GM18868 (cell line): ENCODE results near the gene STAU1.

Experiments
- ATAC-seq: cut with Tn5 transposase; IDR thresholded peaks from one replicate; pipeline ENCODE4 v1.9.1; 2021; ENCODE audit warnings: mild to moderate bottlenecking, moderate library complexity; ENCODE audit not compliant: unreplicated experiment

STAU1 gene

GRCh38 chr20:49078310-49078709 is 109.8 kb downstream of the STAU1 start:
- ATAC-seq: no peak

DNA sequence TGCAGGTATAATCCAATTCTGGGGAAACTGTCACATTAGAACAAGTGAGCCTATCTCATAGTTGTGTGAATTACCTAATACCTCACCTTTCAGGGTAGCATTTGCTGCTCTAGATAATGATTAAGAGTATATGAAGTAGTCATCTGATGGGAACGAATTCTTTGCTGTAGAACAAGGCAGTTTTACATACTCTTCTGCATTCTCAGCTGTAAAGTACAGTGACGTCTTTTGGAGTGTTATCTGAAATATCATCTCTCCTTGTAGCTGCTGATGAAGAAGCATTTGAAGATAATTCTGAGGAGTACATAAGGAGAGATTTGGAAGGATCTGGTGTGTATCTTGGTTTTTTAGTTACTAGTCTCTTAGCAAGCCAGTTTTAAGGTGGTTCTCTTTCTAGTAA is 113.6 kb downstream of the STAU1 start:
- ATAC-seq: no peak
